CD4-positive, alpha-beta T cell treated with Interleukin-2 at 100 ng/mL for 4 hours (primary cell): Measurements from ENCODE around the gene NSMF.

ENCODE experiments used
- DNase-seq: peaks from one replicate; pipeline ENCODE4 v3.0.0-alpha.2; 2020; ENCODE audit warnings: low spot score

Gene NSMF

DNA sequence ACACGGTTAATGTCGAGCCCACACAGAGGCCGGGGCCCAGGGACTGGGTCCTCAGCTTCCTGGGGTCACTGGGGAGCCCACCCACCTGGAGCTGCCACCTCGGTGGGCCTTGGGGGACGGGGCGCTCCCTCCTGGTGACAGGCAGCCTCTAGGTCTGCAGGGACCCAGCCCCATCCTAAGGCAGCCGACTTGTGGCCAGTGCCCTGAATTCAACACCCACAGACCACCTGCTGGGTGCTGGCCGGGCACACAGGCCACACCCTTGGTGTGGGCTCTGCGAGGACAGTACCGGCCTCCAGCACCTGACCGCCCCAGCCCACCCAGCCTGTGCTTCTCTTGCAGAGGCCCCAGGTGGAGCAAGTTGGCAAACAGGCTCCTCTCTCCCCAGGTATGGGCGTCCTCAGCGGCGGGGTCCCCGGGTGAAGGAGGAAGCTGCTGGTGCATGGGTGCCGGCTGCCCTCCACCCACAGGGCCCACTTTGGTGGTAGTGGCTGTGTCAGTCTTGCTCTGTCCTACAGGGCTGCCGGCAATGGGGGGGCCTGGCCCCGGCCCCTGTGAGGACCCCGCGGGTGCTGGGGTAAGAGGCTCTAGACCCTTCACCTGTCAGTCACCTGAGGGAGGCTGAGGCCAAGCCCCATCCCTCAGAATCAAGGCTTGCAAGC is 26.3 kb downstream of the NSMF start:
- DNase-seq = no peak

DNA sequence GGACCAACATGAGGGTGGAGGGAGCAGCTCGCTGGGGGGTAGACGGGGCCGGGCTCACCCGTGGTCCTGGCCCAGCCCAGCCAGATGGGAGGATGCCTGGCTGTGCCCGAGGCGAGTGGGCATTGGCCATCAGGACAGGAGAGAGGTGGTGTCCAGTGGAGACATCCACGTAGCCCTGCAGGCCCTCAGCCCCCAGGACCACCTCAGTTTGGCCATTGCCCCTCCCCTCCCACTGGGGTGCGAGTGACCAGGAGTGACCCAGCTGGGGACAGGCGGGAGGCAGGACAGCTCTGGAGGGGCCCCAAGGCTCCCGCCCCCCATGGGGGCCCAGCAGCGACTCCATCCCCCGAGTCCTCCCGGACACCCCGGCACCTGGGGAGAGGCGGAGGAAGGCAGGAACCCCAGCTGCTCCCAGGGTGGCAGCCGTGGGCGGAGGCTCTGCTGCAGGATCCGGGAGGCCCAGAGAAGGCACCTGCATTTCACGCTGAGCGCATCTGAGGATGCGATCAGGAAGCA is 27.7 kb downstream of the NSMF start:
- DNase-seq = no peak

DNA sequence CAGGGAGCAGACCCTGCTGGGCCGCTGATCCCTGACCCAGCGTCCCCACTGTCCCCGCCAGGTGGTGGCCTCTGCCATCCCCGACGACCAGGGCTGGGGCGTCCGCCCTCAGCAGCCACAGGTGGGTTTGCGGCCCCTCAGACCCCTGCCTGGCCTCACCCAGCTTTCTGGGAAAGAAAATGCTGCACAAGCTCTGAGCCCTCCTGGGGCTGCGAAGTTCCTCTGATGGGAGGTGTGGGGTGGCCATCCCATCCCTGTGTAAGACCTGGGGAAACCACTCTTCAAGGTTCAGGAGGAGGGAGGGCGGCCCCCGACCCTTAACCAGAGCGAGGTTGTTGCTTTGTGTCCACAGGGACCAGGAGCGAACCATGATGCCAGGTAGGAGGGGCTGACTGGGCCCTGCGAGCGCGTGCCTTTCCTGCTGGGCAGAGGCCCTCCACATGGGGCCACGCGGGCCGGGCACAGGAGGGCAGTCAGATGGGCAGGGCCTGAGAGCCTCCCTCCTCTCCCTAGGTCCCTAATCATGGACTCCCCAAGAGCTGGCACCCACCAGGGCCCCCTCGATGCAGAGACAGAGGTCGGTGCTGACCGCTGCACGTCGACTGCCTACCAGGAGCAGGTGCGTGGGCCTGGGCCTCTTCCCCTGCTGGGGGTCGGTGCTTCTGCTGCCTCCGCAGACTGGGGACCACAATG is 28.3 kb downstream of the NSMF start:
- DNase-seq = no peak

- no peak for DNase-seq
These were observed 29.0 kb downstream of the NSMF start for GRCh38 chr9:137429974-137430722.

- DNase-seq = no peak
These were observed 29.6 kb downstream of the NSMF start for GRCh38 chr9:137429546-137429890.

- DNase-seq = no peak
These were observed 30.1 kb downstream of the NSMF start for GRCh38 chr9:137428841-137429545.

DNA sequence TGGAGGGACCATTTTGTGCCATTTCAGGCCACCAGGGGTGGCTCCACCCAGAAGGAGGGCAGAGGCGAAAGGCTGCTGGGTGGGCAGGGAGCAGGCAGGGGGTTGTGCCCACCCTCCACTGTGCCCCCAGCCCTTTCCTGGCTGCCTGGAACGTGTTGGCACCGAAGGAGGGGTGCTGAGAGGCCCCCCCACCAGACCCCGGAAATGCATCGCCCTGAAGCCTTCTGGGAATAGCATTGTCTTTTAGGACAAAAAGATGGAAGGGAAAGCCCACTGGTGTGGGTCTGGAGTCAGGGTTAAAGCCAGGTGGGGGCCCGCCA is 30.9 kb downstream of the NSMF start:
- no peak for DNase-seq

GRCh38 chr9:137427454-137428310 is 31.5 kb downstream of the NSMF start:
- no peak for DNase-seq

- DNase-seq = no peak
These were observed 33.0 kb downstream of the NSMF start for GRCh38 chr9:137426018-137426681.

- DNase-seq = no peak
These were observed 35.4 kb downstream of the NSMF start for GRCh38 chr9:137423514-137424291.

DNA sequence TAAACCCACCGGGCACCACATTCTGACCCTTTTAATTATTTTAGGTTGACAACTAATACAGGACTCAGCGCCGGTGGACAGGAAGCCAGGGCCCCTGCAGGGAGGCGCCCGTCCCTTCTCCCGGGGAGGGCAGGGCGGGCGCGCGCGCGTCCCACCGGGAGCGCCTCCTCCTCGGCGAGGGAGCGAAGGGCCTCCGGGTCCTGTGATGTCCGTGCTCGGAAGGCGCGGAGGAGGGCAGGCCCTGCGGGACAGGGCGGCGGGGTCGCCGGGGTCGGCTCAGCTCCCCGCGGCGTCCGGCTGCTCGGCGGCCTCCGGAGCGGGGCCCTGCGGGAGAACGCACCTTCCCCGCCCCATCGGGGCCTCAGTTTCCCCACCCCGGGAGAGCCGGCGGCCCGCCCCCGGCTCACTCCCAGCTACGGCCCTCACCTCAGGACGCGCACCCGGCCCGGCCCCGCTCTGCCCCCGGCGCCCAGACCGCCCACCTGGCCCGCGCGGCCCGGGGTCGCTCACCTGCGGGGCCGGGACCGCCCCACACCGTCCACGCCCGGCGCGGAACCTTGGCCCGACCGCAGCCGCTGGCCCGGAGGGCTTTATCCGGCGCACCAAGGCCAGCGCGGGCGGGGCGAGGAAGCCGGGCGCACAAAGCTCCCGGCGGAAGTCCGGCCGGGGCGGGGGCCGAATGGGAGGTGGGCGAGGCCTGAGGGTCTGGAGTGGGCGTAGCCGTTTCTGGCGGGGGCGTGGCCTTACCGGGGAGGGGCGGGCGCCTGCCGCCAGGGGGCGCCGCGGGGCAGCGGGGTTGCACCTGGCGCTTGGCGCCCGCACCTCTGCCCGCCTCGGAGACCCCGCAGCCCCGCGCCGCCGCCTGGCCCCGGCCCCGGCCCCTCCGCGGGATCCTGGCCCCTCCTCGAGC is 36.3 kb downstream of the NSMF start, which contains the start of the genes EXD3 and NOXA1:
Gene EXD3 (minus strand): TSS at position 559 of the 910 bp plus-strand sequence. CDS start 27,805 bp downstream, outside the sequence.
Gene NOXA1 (plus strand): TSS at position 790 of the 910 bp plus-strand sequence. CDS start 137 bp downstream, outside the sequence.
- DNase-seq = peak; percentile 92

DNA sequence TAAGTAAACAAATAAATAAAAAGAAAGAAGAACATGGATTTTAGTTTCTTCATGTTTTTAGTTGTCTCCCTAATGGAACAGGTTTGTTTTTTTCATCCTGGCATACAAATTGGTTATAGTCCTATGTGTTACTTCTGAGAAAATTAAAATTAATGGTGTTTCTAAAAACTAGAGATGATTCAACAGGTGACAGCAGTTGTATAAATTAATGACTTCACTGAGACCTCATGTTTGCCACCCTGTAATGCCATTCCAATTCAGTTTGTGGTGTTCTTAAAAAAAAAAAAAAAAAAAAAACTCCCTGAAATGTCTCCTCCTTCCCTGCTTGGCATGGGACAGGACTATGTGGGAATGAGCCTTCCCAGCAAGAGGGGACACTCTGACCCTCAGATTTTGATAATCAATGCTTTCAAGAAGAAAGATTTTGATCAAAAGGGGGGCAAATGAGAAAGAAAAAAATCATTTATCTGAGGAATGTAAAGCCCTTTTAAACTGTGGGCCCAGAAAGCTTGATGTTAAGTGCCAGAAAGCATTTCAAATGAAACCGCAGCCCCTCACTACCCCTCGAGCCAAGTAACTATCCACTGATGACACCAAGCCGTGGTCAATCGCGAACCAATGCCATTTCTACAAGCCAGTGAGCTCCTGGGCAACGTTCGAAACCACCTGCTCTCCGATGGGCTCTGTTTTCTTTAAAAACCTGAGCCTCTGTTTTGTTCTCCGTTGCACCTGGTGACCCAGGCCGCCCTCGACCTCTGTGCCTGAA is 37.1 kb downstream of the NSMF start:
- no peak for DNase-seq

DNA sequence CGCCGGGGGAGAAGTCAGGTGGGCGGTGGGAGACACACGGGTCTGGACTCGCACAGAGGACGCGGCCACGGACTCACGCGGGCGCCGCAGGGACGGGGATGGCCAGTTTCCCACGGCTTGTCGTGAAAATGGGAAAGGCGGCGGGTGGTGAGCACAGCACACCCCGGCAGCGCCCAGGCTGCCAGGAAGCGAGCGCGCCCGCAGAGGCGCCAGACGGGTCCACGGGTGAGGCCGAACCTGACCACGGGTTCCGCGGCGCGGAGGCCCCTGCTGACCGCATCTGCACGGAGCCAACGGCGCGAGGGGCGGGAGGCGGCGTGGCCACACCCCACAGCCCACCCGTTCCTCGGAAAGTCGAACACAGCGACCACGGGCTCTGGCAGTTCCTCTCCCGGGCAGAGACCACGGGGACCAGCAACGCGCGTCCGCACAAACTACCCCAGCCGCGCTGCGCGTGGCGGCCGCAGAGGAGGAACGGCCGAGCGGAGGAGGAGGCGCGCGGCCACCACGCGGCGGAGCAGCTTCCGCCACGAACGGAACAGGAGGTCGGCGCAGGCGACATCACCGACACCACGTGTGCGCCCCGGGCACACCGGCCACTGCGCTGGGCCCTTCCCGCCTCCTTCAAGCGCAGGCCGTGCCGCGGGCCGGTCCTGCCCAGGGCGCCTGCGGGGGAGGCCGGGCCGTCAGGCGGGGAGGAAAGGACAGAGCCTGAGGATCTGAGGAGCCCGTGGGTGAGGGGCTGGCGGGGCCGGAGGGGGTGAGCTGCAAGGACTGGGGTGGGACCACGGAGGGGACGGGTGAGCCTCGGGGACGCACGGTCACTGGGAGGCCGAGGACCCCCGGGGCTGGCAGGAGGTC is 41.7 kb downstream of the NSMF start:
- no peak for DNase-seq

GRCh38 chr9:137416563-137417151 is 42.5 kb downstream of the NSMF start:
- DNase-seq = no peak

DNA sequence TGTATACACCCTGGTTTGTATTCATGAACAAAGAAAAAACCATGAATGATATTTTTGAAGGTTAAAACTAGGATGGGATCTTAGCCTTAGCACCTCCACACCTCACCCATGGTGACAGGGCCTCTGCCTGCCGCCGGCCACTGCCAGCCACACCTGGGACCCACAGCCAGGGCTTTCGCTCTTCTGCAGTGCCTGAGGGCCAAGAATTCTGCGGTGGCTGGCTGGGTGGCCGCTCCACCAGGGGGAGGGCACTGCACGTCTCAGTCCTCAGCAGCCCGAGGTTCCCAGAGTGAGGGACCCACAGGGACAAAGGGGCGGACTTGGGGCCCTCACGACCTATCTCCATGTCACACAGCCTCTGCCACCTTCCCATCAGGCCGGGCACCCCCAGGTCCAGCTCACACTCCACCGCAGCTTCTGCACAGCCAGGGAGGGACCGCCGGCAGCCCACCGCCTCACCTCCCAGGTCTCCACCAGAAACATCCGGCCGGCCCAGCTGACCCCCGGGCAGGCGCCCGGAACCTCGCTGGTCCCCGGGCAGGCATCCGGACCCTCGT is 43.0 kb downstream of the NSMF start:
- no peak for DNase-seq

DNA sequence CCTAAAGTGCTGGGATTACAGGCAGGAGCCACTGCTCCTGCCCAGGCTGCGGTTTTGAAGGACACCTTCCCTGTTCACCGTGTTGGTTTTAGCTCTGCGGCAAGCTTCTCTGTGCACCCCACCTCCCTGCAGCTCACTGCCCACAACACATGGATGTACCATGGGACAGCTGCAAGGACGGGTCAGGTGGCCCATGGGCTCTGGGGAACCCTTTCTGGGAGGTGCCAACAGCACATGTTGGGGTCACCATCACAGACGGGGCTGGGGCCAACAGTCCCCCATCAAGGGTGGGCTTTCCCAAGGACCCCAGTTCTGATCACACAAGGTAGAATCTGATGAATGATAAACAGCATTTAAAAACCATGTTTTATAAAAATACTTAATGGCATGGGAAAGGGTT is 43.7 kb downstream of the NSMF start:
- DNase-seq = no peak
